Stimulated activated CD4-positive, alpha-beta T cell treated with anti-CD3 and anti-CD28 coated beads, Interleukin-4, amount 100 ng/mL, for 4 hours (primary cell): Measurements from ENCODE around the gene SEMA5B.
A peak's percentile ranks its signal among the peaks of the same experiment; 100 is the strongest.

Experiments
- DNase-seq, 2 experiments: peaks; one replicate each; pipeline ENCODE4 v3.0.0-alpha.2; 2020

Gene SEMA5B

GRCh38 chr3:122923611-122924010 is 104.0 kb downstream of the SEMA5B start:
- no peak for DNase-seq

GRCh38 chr3:122921791-122922651 is 105.5 kb downstream of the SEMA5B start:
- peak in 1 of 2 experiments; percentile 11 for DNase-seq

GRCh38 chr3:122920986-122921385 is 106.6 kb downstream of the SEMA5B start:
- DNase-seq = no peak

- no peak for DNase-seq
These were observed 108.3 kb downstream of the SEMA5B start for GRCh38 chr3:122919291-122919610.

GRCh38 chr3:122918576-122919290 is 108.8 kb downstream of the SEMA5B start:
- no peak for DNase-seq

GRCh38 chr3:122917412-122917811 is 110.2 kb downstream of the SEMA5B start:
- no peak for DNase-seq

GRCh38 chr3:122916580-122916979 is 111.0 kb downstream of the SEMA5B start:
- no peak for DNase-seq

GRCh38 chr3:122916084-122916483 is 111.5 kb downstream of the SEMA5B start:
- DNase-seq = no peak

GRCh38 chr3:122915300-122916055 is 112.1 kb downstream of the SEMA5B start:
- no peak for DNase-seq

GRCh38 chr3:122913539-122914100 is 113.9 kb downstream of the SEMA5B start:
- DNase-seq = no peak

GRCh38 chr3:122912772-122913538 is 114.6 kb downstream of the SEMA5B start:
- DNase-seq = no peak

- DNase-seq = no peak
These were observed 115.7 kb downstream of the SEMA5B start for GRCh38 chr3:122911901-122912300.

GRCh38 chr3:122908251-122908650 is 119.3 kb downstream of the SEMA5B start:
- no peak for DNase-seq

- no peak for DNase-seq
These were observed 120.1 kb downstream of the SEMA5B start for GRCh38 chr3:122907471-122907870.

- no peak for DNase-seq
These were observed 124.4 kb downstream of the SEMA5B start for GRCh38 chr3:122903171-122903570.

GRCh38 chr3:122902326-122902725 is 125.2 kb downstream of the SEMA5B start:
- DNase-seq = no peak

GRCh38 chr3:122898298-122898697 is 129.3 kb downstream of the SEMA5B start:
- no peak for DNase-seq

- no peak for DNase-seq
These were observed 133.6 kb downstream of the SEMA5B start for GRCh38 chr3:122893754-122894668.

GRCh38 chr3:122893282-122893681 is 134.3 kb downstream of the SEMA5B start:
- DNase-seq = no peak

- DNase-seq = no peak
These were observed 135.2 kb downstream of the SEMA5B start for GRCh38 chr3:122892118-122892960.
